ENCODE measurements around the gene HECTD4.
"Not testable (repeated sequence)": the region's sequence is repeated elsewhere in the genome, so short reads cannot be mapped to it uniquely, and the experiment has no call there.

The HECTD4 gene

DNA sequence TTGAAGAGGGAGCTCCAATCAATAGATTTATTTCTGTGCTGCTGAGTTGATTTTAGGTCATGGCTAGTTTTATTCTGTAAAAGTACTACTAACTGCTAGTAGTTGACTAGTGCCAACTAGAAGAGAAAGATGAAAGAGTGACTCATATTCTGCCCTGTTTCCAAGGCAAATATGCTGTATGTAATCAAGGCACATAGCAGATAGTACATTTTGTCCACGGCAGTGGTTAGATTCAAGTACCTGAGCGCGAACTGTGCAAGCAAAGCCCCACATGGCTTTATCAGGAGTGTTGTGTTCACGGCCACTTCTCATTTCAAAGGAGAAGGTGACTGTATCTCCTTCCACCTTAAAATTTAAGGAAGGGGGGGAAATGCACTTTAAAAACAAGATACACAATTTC, 130.0 kb downstream of the HECTD4 start:
- H3K27me3 Mint-ChIP-seq (ENCODE audit: low read depth, poor library complexity), result peaks cover 5% of the 10 kb centered on the region
- no peaks in the 10 kb centered on the region for H3K9me3 Mint-ChIP-seq
- TF ChIP-seq CTCF (IDR thresholded peaks at IDR 0.05), result no peak
- peaks cover 44% of the 10 kb centered on the region for H3K36me3 Mint-ChIP-seq (ENCODE audit: low read depth)
- H3K4me1 Mint-ChIP-seq, result no peaks in the 10 kb centered on the region
- no peak for DNase-seq
- H3K27ac Mint-ChIP-seq, result no peak overlapping the region
- no peak overlapping the region for H3K4me3 Mint-ChIP-seq

DNA sequence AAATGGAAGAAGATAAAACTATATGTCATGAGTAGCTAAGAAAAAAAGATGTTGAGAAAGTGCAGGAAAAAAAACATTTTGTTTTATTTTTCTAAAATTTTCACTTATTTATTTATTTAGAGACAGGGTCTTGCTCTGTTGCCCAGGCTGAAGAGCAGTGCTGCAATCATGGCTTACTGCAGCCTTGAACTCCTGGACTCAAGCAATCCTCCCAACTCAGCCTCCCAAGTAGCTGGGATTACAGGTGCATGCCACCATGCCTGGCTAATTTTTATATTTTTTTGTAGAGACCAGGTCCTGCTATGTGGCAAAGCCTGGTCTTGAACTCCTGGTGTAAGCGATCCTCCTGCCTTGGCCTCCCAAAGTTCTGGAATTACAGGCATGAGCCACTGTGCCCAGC, 137.3 kb downstream of the HECTD4 start:
- H3K4me3 Mint-ChIP-seq; DNase-seq; H3K27me3 Mint-ChIP-seq (ENCODE audit: low read depth, poor library complexity); H3K27ac Mint-ChIP-seq; H3K9me3 Mint-ChIP-seq; H3K4me1 Mint-ChIP-seq: not testable (repeated sequence)
- peaks cover 51% of the 10 kb centered on the region for H3K36me3 Mint-ChIP-seq (ENCODE audit: low read depth)

DNA sequence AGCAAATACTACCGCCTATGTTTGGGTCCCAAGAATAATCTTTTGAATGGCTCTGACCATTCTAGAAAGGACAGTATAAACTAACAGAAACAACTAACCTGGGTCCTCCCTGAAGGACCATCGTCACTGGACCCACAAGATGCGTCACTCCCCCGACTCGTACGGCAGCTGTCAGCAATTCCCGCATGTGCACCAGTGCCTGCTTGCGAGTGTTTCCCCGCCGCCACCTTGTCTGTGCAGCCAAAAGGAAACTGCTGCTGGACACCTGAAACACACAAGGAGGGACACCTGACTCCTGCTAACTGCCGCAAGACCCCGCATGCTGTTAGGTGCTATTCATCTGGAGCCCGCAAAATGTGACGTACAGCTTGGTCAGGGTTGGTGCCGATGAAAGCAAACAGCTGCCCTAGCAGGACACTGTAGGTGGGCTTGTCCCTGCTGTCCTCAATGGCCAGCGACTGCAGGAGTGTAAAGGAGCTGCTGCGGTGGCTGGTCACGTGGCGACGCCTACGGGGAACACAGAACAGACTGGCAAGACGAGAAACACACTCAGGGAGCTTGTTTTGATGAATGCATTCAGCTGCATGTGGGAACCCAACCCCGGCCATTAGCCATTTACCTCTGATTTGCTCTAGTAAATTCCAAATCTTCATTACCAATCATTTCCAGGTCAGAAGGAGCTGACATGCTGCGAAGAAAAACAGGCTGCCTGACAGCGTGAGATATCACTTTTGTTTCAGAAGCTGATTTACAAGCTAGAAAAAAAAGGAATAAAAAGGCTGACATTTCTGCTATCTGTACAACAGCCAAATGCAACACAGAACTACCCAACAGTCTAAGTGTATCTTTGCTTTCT, 138.7 kb downstream of the HECTD4 start:
- TF ChIP-seq CTCF (IDR thresholded peaks at IDR 0.05), result no peak
- Mint-ChIP-seq H3K4me3 (no peak overlapping the region), H3K27me3 (ENCODE audit: low read depth, poor library complexity) (no peaks in the 10 kb centered on the region), H3K4me1 (peaks cover 8% of the 10 kb centered on the region), H3K36me3 (ENCODE audit: low read depth) (peaks cover 59% of the 10 kb centered on the region), H3K27ac (peak overlapping the region; percentile 23), H3K9me3 (no peaks in the 10 kb centered on the region)
- DNase-seq, result no peak

DNA sequence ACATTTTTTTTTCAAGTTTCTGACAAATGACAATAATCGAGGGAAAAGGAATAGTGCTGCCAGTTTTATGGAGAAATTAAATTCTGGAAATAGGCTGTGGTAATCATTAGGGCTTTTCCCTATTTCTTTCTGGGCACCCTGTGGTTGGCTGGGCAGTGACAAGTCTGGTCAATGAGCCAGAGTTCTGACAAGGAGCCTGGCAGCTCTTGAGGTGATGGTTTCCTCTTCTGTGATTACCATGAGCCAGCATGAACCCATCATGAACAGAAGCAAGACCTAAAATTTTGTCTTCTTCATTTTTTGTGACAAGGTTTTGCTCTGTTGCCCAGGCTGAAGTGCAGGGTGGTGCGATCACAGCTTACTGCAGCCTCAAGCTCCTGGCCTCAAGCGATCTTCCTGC, 141.1 kb downstream of the HECTD4 start:
- peaks cover 8% of the 10 kb centered on the region for H3K4me1 Mint-ChIP-seq
- H3K27ac Mint-ChIP-seq, result peak overlapping the region; percentile 48
- H3K36me3 Mint-ChIP-seq (ENCODE audit: low read depth), result peaks cover 60% of the 10 kb centered on the region
- no peaks in the 10 kb centered on the region for H3K27me3 Mint-ChIP-seq (ENCODE audit: low read depth, poor library complexity)
- no peak for DNase-seq
- no peak overlapping the region for H3K4me3 Mint-ChIP-seq
- H3K9me3 Mint-ChIP-seq, result no peaks in the 10 kb centered on the region
- TF ChIP-seq CTCF (IDR thresholded peaks at IDR 0.05), result no peak

- no peaks in the 10 kb centered on the region for H3K27me3 Mint-ChIP-seq (ENCODE audit: low read depth, poor library complexity)
- no peaks in the 10 kb centered on the region for H3K9me3 Mint-ChIP-seq
- TF ChIP-seq CTCF (IDR thresholded peaks at IDR 0.05), result no peak
- peaks cover 65% of the 10 kb centered on the region for H3K36me3 Mint-ChIP-seq (ENCODE audit: low read depth)
- peaks cover 8% of the 10 kb centered on the region for H3K4me1 Mint-ChIP-seq
- H3K27ac Mint-ChIP-seq, result no peak overlapping the region
- H3K4me3 Mint-ChIP-seq, result no peak overlapping the region
- no peak for DNase-seq
Measured at GRCh38 chr12:112239881-112240280, 142.3 kb downstream of the HECTD4 start.

DNA sequence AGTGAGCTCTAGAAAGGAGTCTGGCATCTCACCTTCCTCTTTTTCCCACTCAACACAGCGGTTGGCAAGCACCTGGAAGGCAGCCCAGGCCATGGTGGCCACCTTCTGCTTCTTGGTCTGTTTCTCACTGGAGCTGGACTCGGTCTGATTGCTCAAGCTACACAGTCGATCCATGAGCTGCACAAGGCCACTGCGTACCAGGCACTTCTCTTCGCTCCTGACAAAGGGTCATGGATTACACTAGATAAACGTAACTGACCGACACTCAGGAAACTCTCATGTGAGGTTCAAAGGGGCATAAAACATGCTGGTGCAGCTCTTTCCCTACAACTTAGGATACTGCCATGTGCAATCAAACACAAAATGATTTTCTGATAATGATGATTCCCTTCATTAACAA, 143.2 kb downstream of the HECTD4 start:
- H3K4me1 Mint-ChIP-seq, result peaks cover 8% of the 10 kb centered on the region
- H3K4me3 Mint-ChIP-seq, result no peak overlapping the region
- no peaks in the 10 kb centered on the region for H3K27me3 Mint-ChIP-seq (ENCODE audit: low read depth, poor library complexity)
- H3K9me3 Mint-ChIP-seq, result no peaks in the 10 kb centered on the region
- no peak for DNase-seq
- no peak overlapping the region for H3K27ac Mint-ChIP-seq
- peaks cover 69% of the 10 kb centered on the region for H3K36me3 Mint-ChIP-seq (ENCODE audit: low read depth)
- TF ChIP-seq CTCF (IDR thresholded peaks at IDR 0.05), result no peak
